Stimulated activated CD4-positive, alpha-beta T cell treated with anti-CD3 and anti-CD28 coated beads, Interleukin-2, amount 100 ng/mL, for 24 hours (primary cell): ENCODE data around the gene PLCG1.
A peak's percentile ranks its signal among the peaks of the same experiment; 100 is the strongest.
"Not testable (repeated sequence)": the region's sequence is repeated elsewhere in the genome, so short reads cannot be mapped to it uniquely, and the experiment has no call there.

Source experiments
- DNase-seq, 2 donors: peaks; one replicate each; pipeline ENCODE4 v3.0.0-alpha.2; 2020

The PLCG1 gene

DNA sequence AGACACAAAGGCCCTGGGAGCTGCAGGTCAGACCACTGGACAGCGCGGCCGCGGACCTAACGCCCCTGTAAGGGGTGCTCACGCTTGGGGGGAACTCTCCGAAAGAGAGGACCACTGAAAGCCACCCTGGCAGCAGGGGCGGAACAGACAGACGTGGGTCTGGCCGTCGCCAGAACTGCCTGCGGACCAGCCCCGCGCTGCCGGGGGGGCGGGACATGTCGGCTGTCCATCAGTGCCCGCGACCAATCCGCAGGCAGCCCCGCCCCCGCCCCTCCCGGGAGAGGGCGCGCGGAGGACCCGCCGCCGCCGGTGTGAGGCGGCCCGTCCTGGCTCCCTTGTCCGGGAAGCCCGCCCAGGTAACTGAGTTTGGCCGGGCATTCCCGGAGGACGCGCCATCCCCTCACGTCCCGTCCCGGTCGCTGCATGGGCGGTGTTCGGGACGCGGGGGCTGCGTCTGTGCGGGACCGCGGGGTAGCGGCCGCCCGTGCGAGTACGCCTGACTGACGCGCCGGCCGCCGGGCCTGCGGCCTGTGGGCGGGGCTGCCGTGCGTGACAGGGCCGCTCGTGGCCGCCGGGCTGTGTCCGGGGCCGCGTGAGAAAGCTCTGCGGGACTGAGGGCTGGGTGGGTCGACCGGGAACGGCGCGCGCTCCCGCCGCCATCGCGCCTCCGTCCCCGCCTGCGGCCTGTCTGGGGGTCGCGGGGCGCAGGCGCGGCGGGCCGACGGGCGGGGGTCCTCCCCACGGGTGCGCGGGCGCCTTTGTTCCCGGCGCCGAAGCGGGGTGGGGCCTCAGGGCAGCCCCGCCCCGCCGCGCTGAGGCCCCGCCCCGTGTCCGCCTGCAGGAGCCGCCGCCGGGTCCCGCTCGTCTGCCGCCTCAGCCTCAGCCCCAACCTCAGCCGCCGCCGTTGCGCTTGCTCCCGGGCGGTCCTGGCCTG lies at the start of gene PLCG1:
TSS of gene PLCG1 (plus strand) at position 864 of the 934 bp plus-strand sequence. CDS start 99 bp downstream, outside the sequence.
- peak; percentile 89 to 91 for DNase-seq

GRCh38 chr20:41087777-41088176 lies 49.6 kb upstream of the PLCG1 start:
- DNase-seq, result no peak

DNA sequence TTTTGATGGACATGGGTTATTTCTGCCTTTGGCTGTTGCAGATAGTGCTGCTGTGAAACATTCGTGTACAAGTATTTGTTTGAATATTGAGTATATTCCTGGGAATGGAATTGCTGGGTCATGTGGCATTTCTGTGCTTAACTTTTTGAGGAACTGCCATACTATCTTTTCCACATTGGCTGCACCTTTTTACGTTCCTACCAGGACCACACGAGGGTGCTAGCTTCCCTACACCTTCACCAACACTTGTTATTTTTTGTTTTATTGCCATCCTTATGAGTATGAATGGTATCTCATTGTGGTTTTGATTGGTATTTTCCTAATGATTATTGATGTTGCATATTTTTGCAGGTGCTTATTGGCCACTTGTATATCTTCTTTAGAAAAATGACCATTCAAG lies 47.8 kb upstream of the PLCG1 start:
- no peak for DNase-seq

DNA sequence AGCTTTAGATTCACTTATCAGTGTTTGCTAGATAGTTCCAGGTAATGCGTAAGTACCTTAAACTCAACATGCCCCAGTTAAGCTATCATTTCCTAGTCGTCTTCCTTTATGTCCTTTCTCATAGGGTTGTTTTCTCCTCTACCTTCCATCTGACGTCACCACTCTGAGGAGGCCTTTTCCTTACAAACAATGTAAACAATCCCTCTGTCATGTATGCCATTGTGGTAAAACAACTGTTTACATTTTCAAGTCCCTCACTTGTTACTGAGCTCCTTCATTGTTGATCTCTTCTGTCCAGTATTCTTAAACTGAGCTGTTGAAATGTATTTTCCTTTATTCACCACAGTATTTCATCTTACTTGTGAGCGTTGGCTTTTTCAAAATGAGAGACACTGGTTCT lies 45.4 kb upstream of the PLCG1 start:
- no peak for DNase-seq

- DNase-seq, result no peak
These were observed 42.8 kb upstream of the PLCG1 start for GRCh38 chr20:41094353-41095055.

DNA sequence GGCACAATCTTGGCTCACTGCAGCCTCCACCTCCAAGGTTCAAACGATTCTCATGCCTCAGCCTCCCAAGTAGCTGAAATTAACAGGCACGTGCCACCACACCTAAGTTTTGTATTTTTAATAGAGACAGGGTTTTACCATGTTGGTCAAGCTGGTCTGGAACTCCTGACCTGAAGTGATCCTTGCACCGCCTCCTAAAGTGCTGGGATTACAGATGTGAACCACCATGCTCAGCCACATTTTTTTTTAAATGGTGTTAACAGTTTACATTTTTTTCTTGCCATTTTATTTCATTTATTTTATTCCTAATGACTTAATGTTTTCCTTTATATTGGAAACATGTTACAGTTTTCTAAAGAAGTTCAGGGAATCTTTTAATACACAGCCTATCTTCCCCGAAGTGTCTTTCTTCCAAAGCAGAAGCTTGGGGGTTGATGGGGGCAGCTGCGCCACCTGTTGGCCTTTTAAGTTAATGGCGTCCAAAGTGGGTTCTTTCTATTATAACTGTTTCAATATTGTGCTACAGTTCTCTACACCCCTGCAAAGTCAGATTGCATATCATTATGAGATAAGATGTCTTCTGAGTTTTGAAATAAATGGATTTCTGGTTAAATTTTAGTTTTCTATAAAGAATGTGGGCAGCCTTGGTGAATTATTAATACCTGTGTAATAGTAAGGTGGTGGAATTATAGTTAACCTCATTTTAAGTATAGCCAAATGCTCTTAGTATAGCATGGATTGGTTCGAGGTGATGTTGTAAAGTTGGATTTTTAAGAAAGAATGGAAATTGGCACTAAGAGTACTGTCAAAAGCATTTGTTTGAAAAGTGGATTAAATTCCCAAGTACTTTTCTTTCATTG lies 42.0 kb upstream of the PLCG1 start:
- peak; percentile 57 to 61 for DNase-seq

DNA sequence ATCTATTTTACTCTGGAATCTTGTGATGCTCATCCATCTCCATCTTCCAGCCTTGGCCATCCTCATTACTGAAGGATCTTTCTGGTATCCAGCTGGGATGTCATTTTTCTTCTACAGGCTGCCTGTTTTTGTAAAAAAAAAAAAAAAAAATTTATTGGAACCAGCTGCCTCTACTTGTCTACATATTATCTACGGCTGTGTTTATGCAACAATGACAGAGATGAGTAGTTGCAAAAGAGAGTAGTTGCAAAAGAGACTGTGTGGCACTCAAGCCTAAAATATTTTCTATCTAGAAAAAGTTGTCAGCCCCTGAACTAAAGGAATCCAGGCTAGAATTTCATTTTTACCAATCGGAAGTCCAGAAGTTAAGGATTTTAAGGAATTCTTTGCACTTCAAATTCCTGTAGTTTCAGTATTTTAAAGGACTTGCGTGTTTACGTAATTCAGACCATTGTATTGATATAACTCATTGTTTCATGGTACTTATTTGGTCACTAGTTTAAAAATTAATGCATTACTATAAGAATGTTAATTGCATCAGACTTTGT lies 38.6 kb upstream of the PLCG1 start:
- DNase-seq, result no peak

DNA sequence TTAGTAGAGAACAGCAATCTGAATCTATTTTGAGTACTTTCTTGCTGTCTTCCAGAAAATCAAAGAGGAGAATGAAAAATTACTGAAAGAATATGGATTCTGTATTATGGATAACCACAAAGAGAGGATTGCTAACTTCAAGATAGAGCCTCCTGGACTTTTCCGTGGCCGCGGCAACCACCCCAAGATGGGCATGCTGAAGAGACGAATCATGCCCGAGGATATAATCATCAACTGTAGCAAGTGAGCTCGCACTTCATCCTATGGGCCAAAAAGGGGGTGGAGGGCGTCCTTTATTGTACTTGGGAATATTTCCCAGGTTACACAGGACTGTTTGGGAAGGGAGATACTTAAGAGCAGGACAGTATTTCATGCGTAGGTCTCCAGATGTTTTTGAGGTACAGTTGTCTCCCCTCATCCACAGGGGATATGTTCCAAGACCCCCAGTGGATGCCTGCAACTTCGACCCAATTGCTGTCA lies 37.3 kb upstream of the PLCG1 start:
- DNase-seq, result no peak

DNA sequence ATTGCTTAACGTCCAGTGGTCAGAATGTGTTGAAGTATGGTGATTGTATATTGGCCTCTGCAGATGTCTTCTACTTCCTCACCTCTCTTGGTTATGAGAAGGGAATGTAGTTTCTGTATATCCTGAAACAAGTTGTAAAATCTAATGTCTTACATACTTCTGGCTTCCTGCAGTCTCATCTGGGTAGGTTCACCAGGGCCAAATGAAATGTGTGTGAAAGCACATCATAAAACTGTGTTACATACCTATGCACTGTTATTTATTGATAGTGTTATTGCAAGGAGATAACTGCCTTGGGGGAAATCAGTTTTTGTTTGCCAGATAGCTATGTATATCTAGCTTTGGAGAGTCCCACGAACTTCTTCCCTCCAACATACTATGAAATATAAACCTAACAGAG lies 35.7 kb upstream of the PLCG1 start:
- no peak for DNase-seq

DNA sequence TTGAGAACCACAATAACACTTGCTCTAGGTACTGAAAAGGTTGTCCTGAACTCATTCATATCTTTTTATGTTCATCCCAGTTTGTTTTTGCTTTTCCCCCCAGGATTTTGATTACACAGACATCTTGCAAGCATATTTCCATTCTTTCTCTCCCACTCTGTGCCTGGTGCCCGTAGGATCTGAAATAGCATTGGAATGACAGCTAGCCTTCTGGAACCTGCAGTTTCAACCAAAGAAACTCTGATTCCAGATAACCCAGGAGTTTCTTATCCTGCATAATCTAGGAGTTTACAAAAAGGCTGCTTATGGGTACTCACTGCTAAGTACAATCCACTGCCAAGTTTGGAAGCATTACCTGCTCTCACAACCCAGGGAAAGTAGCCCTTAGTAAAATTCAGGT lies 28.8 kb upstream of the PLCG1 start:
- DNase-seq, result no peak

DNA sequence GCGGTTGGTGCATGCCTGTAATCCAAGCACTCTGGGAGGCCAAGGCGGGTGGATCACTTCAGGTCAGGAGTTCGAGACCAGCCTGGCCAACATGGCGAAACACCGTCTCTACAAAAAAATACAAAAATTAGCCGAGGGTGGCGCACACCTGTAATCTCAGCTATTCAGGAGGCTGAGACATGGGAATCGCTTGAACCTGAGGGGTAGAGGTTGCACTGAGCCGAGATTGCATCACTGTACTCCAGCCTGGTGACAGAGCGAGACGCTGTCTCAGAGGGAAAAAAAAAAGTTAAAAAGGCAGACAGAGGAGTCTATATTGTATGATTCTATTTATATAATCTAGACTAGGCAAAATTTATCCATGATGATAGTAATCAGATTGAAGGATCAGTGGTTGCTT lies 27.3 kb upstream of the PLCG1 start:
- no peak for DNase-seq

DNA sequence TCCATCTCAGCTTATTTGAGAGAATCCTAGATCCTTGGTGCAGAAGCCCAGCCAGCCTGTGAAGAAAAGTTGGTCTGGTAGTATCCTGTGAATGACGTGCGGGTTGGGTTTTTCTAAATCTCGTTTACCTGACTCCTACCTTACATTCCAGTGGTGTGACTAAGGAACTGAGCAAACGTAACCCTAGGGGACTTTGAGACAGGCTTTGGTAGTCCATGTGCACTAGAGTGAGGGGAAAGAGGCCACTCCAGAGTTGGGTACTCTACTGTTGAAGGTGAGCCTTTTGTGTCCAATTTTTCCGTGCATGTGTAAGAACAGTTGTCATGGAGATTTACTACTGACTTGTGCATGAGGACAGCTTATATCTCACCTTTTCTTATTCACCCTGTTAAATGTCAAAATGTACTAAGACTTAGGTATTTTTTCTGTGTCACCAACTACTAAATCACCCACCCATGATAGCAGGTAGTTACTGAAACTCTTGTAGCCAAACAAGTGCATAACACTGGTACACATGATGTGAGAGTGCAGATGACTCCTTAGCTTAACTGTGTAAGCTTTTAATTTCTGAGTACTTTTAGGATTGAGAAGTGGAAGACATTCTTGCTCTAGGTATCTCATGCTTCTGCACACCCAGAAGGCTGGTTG lies 26.3 kb upstream of the PLCG1 start:
- DNase-seq, result no peak

- DNase-seq, result no peak
These were observed 25.8 kb upstream of the PLCG1 start for GRCh38 chr20:41111578-41111951.

GRCh38 chr20:41116282-41116956 lies 20.9 kb upstream of the PLCG1 start:
- DNase-seq, result no peak

GRCh38 chr20:41118159-41118558 lies 19.2 kb upstream of the PLCG1 start:
- not testable (repeated sequence) for DNase-seq

DNA sequence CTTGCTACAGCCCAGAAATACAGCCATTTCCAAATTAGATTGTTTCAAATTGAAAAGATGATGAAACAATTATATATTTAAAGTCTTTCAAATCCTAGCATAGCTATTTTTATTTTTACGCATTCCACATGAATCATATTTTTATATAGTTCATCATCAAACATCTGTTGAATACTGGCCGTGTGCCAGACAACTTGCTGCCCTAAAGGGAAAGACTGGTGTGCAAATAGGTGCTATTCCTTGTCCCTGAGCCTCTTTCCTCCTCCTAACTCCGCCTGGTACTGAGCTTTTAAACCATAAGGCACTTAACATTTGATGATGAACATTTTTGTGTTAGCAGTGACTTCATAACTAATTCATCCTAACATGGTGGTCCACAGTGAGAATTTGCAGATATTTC lies 18.7 kb upstream of the PLCG1 start:
- no peak for DNase-seq

GRCh38 chr20:41119614-41120561 lies 17.5 kb upstream of the PLCG1 start:
- no peak for DNase-seq

DNA sequence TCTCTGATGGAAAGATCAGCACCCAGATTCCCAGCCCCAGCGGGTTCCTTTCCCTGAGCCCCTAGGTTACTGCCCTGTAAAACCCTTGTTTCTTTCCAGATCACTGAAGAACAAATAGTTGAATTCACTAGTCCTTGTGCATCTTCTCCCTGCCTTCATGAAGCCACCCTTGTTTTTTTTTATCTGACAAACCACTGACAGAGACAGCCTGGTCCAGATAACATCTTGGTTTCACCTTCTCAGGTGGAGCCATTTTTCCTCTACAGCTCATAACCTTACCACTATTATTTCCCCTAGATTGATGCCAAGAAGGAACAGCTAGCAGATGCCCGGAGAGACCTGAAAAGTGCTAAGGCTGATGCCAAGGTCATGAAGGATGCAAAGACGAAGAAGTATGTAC lies 15.9 kb upstream of the PLCG1 start:
- DNase-seq, result no peak

GRCh38 chr20:41123631-41124030 lies 13.7 kb upstream of the PLCG1 start:
- DNase-seq, result no peak

- DNase-seq, result no peak
These were observed 12.8 kb upstream of the PLCG1 start for GRCh38 chr20:41124451-41125094.
